ENCODE measurements around the gene CRLF3. TPM values are rescaled to one million over a fixed set of nuclear protein-coding genes. Genes with fewer than 3 reads are reported as not detected.
A peak's percentile ranks its signal among the peaks of the same experiment; 100 is the strongest.

The CRLF3 gene
- total RNA-seq, 1 donor from 2014 or later, result 14.1 TPM

GRCh38 chr17:30809867-30810266 is 14.6 kb downstream of the CRLF3 start:
- H3K9me3 Mint-ChIP-seq, result no peaks in the 10 kb centered on the region
- H3K27ac Mint-ChIP-seq (ENCODE audit: unreplicated experiment), result peak overlapping the region; percentile 27
- no peak for DNase-seq (ENCODE audit: low read depth, low spot score)
- no peak for TF ChIP-seq CTCF (conservative IDR thresholded peaks at IDR 0.05)
- H3K4me1 Mint-ChIP-seq, result peaks cover 4% of the 10 kb centered on the region
- no peaks in the 10 kb centered on the region for H3K36me3 Mint-ChIP-seq (ENCODE audit: low read depth)
- no peak overlapping the region for H3K4me3 Mint-ChIP-seq
- no peaks in the 10 kb centered on the region for H3K27me3 Mint-ChIP-seq (ENCODE audit: low read depth)

GRCh38 chr17:30808785-30809286 is 15.7 kb downstream of the CRLF3 start:
- Mint-ChIP-seq H3K9me3 (no peaks in the 10 kb centered on the region), H3K4me1 (peaks cover 4% of the 10 kb centered on the region), H3K4me3 (no peak overlapping the region), H3K27me3 (ENCODE audit: low read depth) (no peaks in the 10 kb centered on the region), H3K27ac (ENCODE audit: unreplicated experiment) (no peak overlapping the region), H3K36me3 (ENCODE audit: low read depth) (peaks cover 3% of the 10 kb centered on the region)
- no peak for TF ChIP-seq CTCF (conservative IDR thresholded peaks at IDR 0.05)
- no peak for DNase-seq (ENCODE audit: low read depth, low spot score)

GRCh38 chr17:30807896-30808295 is 16.6 kb downstream of the CRLF3 start:
- peaks cover 11% of the 10 kb centered on the region for H3K36me3 Mint-ChIP-seq (ENCODE audit: low read depth)
- H3K4me3 Mint-ChIP-seq, result no peak overlapping the region
- TF ChIP-seq CTCF (conservative IDR thresholded peaks at IDR 0.05), result no peak
- no peak for DNase-seq (ENCODE audit: low read depth, low spot score)
- H3K27ac Mint-ChIP-seq (ENCODE audit: unreplicated experiment), result no peak overlapping the region
- peaks cover 4% of the 10 kb centered on the region for H3K4me1 Mint-ChIP-seq
- no peaks in the 10 kb centered on the region for H3K9me3 Mint-ChIP-seq
- H3K27me3 Mint-ChIP-seq (ENCODE audit: low read depth), result no peaks in the 10 kb centered on the region

- H3K4me1 Mint-ChIP-seq, result peaks cover 4% of the 10 kb centered on the region
- peak; percentile 47 for TF ChIP-seq CTCF (conservative IDR thresholded peaks at IDR 0.05)
- H3K27me3 Mint-ChIP-seq (ENCODE audit: low read depth), result no peaks in the 10 kb centered on the region
- DNase-seq (ENCODE audit: low read depth, low spot score), result no peak
- no peaks in the 10 kb centered on the region for H3K9me3 Mint-ChIP-seq
- H3K4me3 Mint-ChIP-seq, result no peak overlapping the region
- H3K36me3 Mint-ChIP-seq (ENCODE audit: low read depth), result peaks cover 18% of the 10 kb centered on the region
- H3K27ac Mint-ChIP-seq (ENCODE audit: unreplicated experiment), result no peak overlapping the region
Observed at GRCh38 chr17:30805944-30806456, 18.5 kb downstream of the CRLF3 start.

- Mint-ChIP-seq H3K36me3 (ENCODE audit: low read depth) (peaks cover 27% of the 10 kb centered on the region), H3K27me3 (ENCODE audit: low read depth) (no peaks in the 10 kb centered on the region), H3K4me1 (no peaks in the 10 kb centered on the region), H3K4me3 (no peak overlapping the region), H3K9me3 (peaks cover 2% of the 10 kb centered on the region), H3K27ac (ENCODE audit: unreplicated experiment) (no peak overlapping the region)
- DNase-seq (ENCODE audit: low read depth, low spot score), result no peak
- TF ChIP-seq CTCF (conservative IDR thresholded peaks at IDR 0.05), result no peak
Observed at GRCh38 chr17:30801671-30802070, 22.8 kb downstream of the CRLF3 start.

Measured in neural crest cell (in vitro differentiated cells).